CD4-positive, alpha-beta T cell treated with Interleukin-2 at 100 ng/mL for 4 hours (primary cell): ENCODE measurements around the gene COLEC11.
"Not testable (repeated sequence)": the region's sequence is repeated elsewhere in the genome, so short reads cannot be mapped to it uniquely, and the experiment has no call there.

Source experiments
- DNase-seq: peaks from one replicate; pipeline ENCODE4 v3.0.0-alpha.2; 2020; ENCODE audit warnings: low spot score

Gene COLEC11

GRCh38 chr2:3625186-3625585 is 30.3 kb downstream of the COLEC11 start:
- DNase-seq, result no peak

GRCh38 chr2:3626118-3626811 is 31.4 kb downstream of the COLEC11 start:
- no peak for DNase-seq

DNA sequence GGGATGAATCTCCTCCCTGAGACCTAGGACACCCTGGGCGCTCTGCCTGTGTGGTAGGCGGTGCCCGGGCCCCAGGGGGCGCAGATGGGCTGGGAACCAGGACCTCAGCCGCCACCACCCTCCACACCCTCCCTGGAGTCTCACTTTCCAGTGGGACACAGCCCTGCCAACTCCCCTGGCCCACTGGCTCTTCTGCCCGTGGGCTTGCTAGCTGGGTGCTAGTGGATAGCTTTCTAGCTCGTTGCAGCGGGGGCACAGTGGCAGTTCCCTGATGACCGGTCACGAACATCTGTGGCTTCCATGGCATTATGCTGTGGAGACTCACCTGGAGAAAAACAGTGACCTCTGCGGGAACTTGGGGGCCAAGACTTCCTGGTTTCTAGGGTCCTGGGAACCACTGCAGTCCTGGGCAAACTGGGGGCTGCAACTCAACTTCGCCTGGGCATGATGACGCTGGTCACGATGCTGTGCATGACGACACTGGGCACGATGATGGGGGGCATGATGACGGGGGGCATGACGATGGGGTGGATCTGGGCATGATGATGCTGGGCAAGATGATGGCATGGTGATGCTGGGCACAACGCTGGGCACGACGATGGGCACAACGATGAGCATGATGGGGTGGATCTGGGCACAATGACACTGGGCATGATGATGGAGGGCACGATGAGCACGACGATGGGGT is 32.0 kb downstream of the COLEC11 start:
- no peak for DNase-seq

- DNase-seq, result no peak
Observed at GRCh38 chr2:3627500-3628100, 32.7 kb downstream of the COLEC11 start.

DNA sequence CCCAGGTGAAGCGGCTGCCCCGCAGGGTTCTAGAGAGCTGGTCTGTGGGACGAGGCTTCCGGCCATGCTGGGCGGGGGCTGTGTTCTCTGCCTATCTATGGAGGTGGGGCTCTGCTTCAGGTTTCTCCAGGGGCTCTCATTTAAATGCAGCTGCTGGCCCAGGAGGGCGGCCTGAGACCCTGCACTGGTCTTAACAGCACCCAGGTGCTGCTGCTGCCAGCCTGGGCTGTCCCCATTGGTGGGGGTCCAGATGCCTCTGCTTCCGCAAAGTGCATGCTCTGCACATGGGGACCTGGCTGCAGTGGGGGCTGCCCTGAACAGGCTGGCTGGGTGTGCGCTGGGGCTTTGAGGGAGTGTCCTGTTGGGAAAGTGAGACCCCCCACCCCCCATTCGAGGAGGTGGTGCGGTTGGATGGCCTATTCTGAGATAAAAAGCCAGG is 33.3 kb downstream of the COLEC11 start:
- no peak for DNase-seq

GRCh38 chr2:3628800-3629199 is 33.9 kb downstream of the COLEC11 start:
- DNase-seq, result no peak

DNA sequence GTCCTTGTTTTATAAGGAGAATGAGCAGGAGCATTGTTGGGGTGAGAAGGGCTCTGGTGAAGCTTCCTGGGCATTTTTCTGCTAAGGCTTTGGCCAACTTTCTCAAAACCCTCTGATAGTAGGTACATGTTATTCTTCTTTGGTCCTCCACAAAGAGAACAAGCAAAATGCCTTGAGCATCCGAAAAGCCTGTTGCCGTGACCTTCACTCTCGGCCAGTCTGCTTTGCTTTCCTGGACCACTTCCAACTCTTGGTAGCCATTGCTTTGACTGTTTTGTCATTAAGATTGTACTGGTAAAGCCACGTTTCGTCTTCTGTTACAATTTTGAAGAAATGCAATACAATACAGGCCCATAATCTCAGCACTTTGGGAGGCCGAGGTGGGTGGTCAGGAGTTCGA is 35.7 kb downstream of the COLEC11 start:
- no peak for DNase-seq

DNA sequence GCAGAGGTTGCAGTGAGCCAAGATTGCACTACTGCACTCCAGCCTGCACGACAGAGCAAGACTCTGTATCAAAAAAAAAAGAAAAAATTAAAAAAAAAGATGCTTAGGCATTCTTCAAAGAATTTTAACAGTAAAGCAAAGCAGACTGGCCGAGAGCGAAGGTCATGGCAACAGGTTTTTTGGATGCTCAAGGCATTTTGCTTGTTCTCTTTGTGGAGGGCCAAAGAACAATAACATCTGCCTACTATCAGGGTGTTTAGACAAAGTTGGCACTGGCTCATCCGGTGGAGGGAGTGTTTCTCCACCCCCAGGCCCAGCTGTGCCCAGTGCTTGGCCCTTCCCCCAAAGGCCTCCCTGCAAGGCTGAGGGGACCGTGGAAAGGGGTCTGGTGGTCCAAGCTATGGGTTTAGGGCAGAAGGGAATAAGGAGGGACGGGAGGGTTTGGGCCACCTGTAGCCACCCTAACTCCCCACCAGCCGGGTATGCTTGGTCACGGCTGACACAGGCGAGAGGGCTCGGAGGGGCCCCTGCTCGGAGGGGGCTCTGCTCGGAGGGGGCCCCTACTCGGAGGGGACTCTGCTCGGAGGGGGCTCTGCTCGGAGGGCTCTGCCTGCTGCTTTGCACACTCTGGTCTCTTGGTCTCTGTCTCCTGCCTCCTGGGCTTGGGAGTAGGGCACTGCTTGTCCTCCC is 36.4 kb downstream of the COLEC11 start:
- no peak for DNase-seq

- DNase-seq, result no peak
Observed at GRCh38 chr2:3631851-3632659, 37.1 kb downstream of the COLEC11 start.

- no peak for DNase-seq
Observed at GRCh38 chr2:3633089-3633981, 38.4 kb downstream of the COLEC11 start.

GRCh38 chr2:3633982-3634595 is 39.2 kb downstream of the COLEC11 start:
- no peak for DNase-seq

DNA sequence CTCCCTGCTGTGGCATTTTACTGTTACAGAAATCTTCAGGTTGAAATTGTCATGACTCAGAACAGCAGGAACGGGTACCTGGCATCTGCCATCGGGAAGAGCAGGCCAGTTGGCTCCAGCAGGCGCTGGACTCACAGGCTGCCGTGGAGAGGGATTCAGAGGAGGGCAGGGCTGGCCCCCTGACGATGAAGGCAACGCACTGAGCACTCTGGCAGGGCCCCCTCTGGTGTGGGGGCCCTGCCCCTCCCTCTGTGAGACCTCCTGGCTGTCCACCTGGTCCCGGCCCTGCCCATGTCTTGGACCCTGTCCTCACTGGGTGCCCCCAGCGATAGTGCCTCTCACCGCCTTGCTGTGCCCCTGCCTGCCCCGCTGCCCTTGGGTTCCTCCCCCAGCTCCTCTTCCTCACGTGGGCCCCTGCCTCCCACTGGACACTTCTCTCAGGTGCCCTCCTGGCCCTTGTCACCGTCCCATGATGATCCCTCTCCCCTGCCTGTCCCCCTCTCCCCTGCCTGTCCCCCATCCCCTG is 39.7 kb downstream of the COLEC11 start:
- DNase-seq, result no peak

- DNase-seq, result no peak
Observed at GRCh38 chr2:3635171-3635974, 40.5 kb downstream of the COLEC11 start.

DNA sequence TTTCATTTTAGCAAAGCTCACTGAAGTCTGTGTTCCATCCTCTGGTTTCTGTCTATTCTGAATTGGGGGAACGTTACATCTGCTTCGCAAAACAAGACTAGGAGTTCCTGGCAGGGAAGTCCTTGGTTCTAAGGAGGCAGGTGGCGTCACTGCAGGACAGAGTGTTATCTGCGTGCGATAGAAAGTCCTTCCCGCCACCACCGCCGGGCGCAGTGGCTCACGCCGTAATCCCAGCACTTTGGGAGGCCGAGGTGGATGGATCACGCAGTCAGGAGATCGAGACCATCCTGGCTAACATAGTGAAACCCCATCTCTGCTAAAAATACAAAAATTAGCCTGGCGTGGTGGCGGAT is 41.0 kb downstream of the COLEC11 start:
- DNase-seq, result not testable (repeated sequence)

GRCh38 chr2:3636586-3637310 is 41.8 kb downstream of the COLEC11 start:
- no peak for DNase-seq

DNA sequence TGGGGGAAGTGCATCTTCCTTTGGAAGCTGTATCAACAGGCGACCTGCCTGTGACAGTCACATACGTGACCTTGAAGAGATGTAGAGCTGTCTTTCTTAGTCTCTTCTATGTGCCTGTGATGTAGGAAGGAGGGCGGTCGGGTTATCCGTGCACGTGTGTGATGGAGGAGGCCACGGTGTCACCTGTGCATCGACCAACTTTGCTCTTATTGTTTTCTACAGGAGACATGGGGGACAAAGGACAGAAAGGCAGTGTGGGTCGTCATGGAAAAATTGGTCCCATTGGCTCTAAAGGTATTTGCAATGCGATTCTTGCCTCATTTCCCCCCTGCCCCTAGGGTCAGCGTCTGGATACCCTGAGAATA is 42.4 kb downstream of the COLEC11 start:
- no peak for DNase-seq

DNA sequence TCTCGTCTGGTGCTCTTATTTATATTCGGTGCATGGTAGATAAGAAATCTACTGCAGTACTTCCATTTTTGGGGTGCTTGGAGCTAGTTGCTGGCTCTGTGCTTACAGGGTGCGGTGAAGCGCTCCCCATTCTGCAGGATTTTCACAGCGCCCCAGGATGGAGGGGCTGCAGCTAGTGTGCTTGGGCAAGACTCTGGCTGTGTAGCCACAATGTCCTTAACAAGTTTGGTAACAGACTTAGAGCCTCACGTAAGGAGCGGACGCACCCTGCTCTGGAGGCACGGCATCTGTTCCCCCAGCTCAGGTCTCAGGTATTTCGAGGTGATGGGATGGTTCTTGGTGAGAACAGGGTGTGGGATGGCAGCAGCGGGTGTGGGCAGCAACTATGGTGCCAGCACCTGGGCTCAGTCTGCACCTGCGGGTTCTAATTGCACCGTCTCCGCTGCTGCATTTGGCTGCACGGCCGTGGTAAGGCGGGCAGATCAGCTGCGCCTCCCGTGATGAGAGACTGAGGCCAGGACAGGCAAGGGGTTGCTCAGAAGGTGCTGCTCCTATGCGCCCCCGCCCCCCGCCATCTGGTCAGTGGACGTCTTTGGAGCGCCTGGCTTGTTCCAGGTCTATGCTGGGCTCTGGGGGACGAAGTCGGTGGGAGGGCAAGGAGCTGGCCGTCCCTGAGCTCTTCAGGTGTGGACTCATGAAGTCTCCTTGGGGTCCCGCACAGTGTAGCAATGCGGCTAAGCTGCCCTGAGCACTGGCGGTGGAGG is 43.0 kb downstream of the COLEC11 start:
- no peak for DNase-seq

- DNase-seq, result no peak
Observed at GRCh38 chr2:3638456-3638810, 43.5 kb downstream of the COLEC11 start.
